Subcutaneous adipose tissue (tissue), 4 donors: ENCODE measurements around the gene TSPAN12. TPM values are rescaled to one million over a fixed set of nuclear protein-coding genes. Genes with fewer than 3 reads are reported as not detected.

Experiments
- total RNA-seq, 4 donors: library from RNA; depleted of rRNA; stranded (reverse); fragments of >200 nt; gene quantifications; one replicate each; pipeline ENCODE4 v1.1.0, GENCODE V29; 2016
- TF ChIP-seq, protein P1 (sequence below): fragments of 450-650 bp; IDR thresholded peaks from one replicate; pipeline ENCODE4 v1.5.1; 2016; ENCODE audit warnings: low read depth, mild to moderate bottlenecking, control low read depth, antibody characterized with exemption, moderate library complexity

Gene TSPAN12
- total RNA-seq, 4 donors from 2014 or later, result 7.0 to 12.1 (median 10.3) TPM

DNA sequence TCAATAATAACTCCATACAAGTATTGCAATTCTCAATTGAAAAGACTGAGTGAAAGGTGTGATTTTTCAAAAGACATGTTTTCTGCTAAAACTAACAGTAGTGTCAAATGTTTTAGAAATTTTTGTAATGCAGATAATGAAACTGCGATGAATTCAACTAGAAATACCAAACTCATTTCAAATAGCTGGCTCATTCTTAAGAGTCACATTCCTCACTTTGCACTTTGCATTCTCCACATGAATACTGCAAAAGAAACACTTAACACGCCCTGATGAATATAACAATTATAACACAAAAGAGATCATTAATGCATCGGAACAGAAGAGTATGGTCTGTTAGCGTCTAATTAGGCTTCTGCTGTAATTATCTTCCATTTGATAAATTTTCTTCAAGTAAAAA lies 15.5 kb upstream of the TSPAN12 start:
- TF ChIP-seq, protein P1, sequence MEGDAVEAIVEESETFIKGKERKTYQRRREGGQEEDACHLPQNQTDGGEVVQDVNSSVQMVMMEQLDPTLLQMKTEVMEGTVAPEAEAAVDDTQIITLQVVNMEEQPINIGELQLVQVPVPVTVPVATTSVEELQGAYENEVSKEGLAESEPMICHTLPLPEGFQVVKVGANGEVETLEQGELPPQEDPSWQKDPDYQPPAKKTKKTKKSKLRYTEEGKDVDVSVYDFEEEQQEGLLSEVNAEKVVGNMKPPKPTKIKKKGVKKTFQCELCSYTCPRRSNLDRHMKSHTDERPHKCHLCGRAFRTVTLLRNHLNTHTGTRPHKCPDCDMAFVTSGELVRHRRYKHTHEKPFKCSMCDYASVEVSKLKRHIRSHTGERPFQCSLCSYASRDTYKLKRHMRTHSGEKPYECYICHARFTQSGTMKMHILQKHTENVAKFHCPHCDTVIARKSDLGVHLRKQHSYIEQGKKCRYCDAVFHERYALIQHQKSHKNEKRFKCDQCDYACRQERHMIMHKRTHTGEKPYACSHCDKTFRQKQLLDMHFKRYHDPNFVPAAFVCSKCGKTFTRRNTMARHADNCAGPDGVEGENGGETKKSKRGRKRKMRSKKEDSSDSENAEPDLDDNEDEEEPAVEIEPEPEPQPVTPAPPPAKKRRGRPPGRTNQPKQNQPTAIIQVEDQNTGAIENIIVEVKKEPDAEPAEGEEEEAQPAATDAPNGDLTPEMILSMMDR, result no peak

- TF ChIP-seq, protein P1, result no peak
Observed at GRCh38 chr7:120869700-120870099, 11.8 kb upstream of the TSPAN12 start.

DNA sequence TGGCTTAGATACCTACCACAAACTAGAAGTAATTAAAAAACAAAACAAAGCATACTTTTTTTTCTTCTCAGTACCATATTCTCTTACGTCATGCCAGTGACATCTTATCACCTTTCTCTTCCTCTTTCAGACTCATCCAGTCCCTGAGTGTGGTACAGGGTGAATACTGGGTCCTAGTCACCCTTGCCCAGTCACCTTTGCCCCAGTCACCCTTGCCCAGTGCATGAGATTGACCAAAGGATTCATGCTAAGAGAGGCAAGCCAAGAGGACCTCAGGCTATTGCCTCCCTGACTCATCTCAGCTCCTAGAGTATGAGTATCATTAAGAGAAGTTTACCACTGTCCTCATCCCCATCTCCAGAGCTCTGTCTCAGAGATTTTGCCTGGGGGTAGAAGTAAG lies 10.0 kb upstream of the TSPAN12 start:
- TF ChIP-seq, protein P1, result no peak

- TF ChIP-seq, protein P1, result no peak
Observed at GRCh38 chr7:120865191-120865981, 7.4 kb upstream of the TSPAN12 start.

GRCh38 chr7:120864141-120864900 lies 6.4 kb upstream of the TSPAN12 start:
- TF ChIP-seq, protein P1, result no peak

- TF ChIP-seq, protein P1, result no peak
Observed at GRCh38 chr7:120862987-120863590, 5.1 kb upstream of the TSPAN12 start.

DNA sequence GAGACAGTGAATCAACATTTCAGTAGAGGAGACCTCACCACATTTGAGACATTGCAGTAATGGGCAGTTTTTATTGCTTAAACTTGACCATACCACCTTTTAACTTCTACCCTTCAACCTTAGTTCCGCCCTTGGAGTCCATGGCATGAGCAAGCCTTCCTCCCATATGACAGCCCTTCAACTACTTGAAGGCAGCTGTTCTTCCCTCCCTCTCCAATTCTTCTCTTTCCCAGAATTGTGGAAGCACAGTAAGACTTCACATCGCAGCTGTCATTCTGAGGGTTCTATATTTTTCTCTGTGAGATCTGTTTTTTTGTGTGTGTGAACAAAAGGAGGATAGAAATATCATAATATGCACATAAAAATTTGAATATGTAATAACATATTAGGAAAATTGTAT lies 2.2 kb upstream of the TSPAN12 start:
- TF ChIP-seq, protein P1, result no peak
